Measurements from ENCODE around the gene PSD4. TPM values are rescaled to one million over a fixed set of nuclear protein-coding genes. Genes with fewer than 3 reads are reported as not detected.

PSD4 gene
- total RNA-seq, 1 experiment from 2014 or later = 1.0 TPM

- Histone ChIP-seq H3T11ph (ENCODE audit: low read length) (no peak overlapping the region), H3K27me3 (ENCODE audit: insufficient read depth, low read length) (no peaks in the 10 kb centered on the region), H3K23ac (ENCODE audit: insufficient read length, low read depth, low read length) (no peak overlapping the region), H2BK120ac (ENCODE audit: low read depth, low read length, poor library complexity, severe bottlenecking) (no peak overlapping the region), H2AFZ (ENCODE audit: low read length) (no peak overlapping the region), H2BK20ac (ENCODE audit: low read depth, low read length, poor library complexity, severe bottlenecking) (no peak overlapping the region), H4K20me1 (ENCODE audit: control insufficient read depth, insufficient read depth, insufficient read length) (no peaks in the 10 kb centered on the region), H2AK5ac (ENCODE audit: insufficient read length, low read length) (no peak overlapping the region), H3K9me3 (ENCODE audit: control insufficient read depth, low read depth, low read length) (no peaks in the 10 kb centered on the region), H2BK15ac (ENCODE audit: low read depth, low read length) (no peak overlapping the region), H4K5ac (ENCODE audit: insufficient read length, low read depth, low read length) (no peak overlapping the region), H3K23me2 (ENCODE audit: insufficient read length, low read depth, low read length, poor library complexity, severe bottlenecking) (no peaks in the 10 kb centered on the region), H4K91ac (ENCODE audit: insufficient read length, low read depth, low read length) (no peak overlapping the region), H3K9ac (ENCODE audit: extremely low read depth, insufficient read length, low read length) (no peak overlapping the region), H3K27ac (ENCODE audit: insufficient read length, low read depth, low read length) (no peak overlapping the region), H3K4ac (ENCODE audit: low read depth, low read length) (no peak overlapping the region), H3K4me1 (ENCODE audit: insufficient read depth, low read length) (no peaks in the 10 kb centered on the region), H2BK12ac (ENCODE audit: insufficient read length, low read depth, low read length) (no peak overlapping the region), H2BK5ac (ENCODE audit: insufficient read length, low read length) (no peak overlapping the region), H3K79me1 (ENCODE audit: insufficient read depth, low read depth, low read length, poor library complexity, severe bottlenecking) (no peaks in the 10 kb centered on the region), H3K79me2 (ENCODE audit: insufficient read depth, low read length) (no peaks in the 10 kb centered on the region), H3K4me2 (ENCODE audit: insufficient read depth, insufficient read length, low read length) (no peak overlapping the region), H3K18ac (ENCODE audit: insufficient read length, low read depth, low read length) (no peak overlapping the region), H3K14ac (ENCODE audit: insufficient read depth, low read length) (no peak overlapping the region), H4K8ac (replicated peaks; ENCODE audit: insufficient read length, low read depth, low read length) (no peak overlapping the region), H3K56ac (ENCODE audit: insufficient read length, low read depth, low read length) (no peak overlapping the region)
- H3K36me3 Mint-ChIP-seq (ENCODE audit: insufficient read depth in 1 of 3, low read depth in 3 of 3) = no peaks in the 10 kb centered on the region
- DNase-seq = no peak
- peak overlapping the region; percentile 1 to 3; a peak in 1 of 5 replicates for H3K4me3 Mint-ChIP-seq
- no peak overlapping the region for H3K27ac Mint-ChIP-seq
- no CpG with 5 or more reads among the region's 4 CpGs for WGBS (ENCODE audit: extremely low coverage, insufficient read length, low lambda C conversion rate)
- peaks cover 43% of the 10 kb centered on the region for H3K27me3 Mint-ChIP-seq (ENCODE audit: low read depth)
- no peaks in the 10 kb centered on the region for H3K9me3 Mint-ChIP-seq
- no peak for TF ChIP-seq CTCF (conservative IDR thresholded peaks at IDR 0.05)
- H3K4me1 Mint-ChIP-seq = no peaks in the 10 kb centered on the region; a peak in 1 of 4 replicates
Measured at GRCh38 chr2:113196839-113197238, 23.1 kb downstream of the PSD4 start.
